ENCODE results near the gene ABHD12. TPM values are rescaled to one million over a fixed set of nuclear protein-coding genes. Genes with fewer than 3 reads are reported as not detected.

The ABHD12 gene
- total RNA-seq, 4 donors from 2014 or later, result 11.9 to 18.4 (median 13.8) TPM

DNA sequence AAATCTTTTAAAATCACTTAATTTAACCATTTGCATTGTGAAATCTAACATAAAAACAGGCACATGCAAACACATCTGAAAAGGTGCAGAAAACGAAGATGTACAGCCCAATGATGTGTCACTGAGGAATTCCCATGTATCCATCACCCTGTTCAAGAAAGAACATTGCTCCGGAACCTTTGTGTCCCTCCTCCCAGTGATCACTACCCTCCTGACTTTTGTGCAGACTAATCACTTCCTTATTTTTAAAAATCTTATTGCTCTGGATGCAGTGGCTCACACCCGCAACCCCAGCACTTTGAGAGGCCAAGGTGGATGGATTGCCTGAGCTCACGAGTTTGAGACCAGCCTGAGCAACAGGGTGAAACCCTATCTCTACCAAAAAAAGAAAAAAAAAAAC is 31.4 kb upstream of the ABHD12 start:
- no peaks in the 10 kb centered on the region for H3K9me3 ChIP-seq
- no peak for DNase-seq
- TF ChIP-seq POLR2A (IDR thresholded peaks at IDR 0.05), result no peak
- TF ChIP-seq, protein P1, sequence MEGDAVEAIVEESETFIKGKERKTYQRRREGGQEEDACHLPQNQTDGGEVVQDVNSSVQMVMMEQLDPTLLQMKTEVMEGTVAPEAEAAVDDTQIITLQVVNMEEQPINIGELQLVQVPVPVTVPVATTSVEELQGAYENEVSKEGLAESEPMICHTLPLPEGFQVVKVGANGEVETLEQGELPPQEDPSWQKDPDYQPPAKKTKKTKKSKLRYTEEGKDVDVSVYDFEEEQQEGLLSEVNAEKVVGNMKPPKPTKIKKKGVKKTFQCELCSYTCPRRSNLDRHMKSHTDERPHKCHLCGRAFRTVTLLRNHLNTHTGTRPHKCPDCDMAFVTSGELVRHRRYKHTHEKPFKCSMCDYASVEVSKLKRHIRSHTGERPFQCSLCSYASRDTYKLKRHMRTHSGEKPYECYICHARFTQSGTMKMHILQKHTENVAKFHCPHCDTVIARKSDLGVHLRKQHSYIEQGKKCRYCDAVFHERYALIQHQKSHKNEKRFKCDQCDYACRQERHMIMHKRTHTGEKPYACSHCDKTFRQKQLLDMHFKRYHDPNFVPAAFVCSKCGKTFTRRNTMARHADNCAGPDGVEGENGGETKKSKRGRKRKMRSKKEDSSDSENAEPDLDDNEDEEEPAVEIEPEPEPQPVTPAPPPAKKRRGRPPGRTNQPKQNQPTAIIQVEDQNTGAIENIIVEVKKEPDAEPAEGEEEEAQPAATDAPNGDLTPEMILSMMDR (IDR thresholded peaks at IDR 0.05 in 4 of 5, conservative IDR thresholded peaks at IDR 0.05 in 1 of 5), result no peak
- intact Hi-C loops (cut with DNase I; ENCODE audit: low total_unique reads) (no loop called here), in situ Hi-C loops (cut with MboI; ENCODE audit: low sequenced_read_pairs in 4 of 4) (no loop called here)
- H3K4me3 ChIP-seq, result no peak overlapping the region
- H3K36me3 ChIP-seq, result no peaks in the 10 kb centered on the region
- H3K27ac ChIP-seq, result no peak overlapping the region
- no peaks in the 10 kb centered on the region for H3K27me3 ChIP-seq
- no peaks in the 10 kb centered on the region for H3K4me1 ChIP-seq
- ATAC-seq, result no peak

DNA sequence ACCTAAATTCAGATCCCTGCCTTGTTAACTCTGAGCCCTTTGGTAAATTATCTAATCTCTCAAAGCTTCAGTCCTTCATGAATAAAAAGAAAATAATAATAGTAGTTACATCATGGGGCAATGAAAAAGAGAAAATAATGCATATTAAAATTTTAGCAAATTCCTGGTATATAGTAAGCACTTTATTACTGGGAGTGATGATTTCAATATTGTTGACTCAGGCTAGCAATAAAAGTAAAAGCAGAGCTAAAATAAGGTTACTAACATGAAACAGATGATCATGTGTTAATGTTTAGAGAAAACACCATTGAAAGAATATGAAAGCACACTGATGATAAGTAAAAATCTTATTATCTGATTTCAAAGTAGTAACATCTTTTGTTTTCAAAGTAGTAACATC is 30.5 kb upstream of the ABHD12 start:
- no peak overlapping the region for H3K4me3 ChIP-seq
- H3K4me1 ChIP-seq, result no peaks in the 10 kb centered on the region
- intact Hi-C loops (cut with DNase I; ENCODE audit: low total_unique reads), result no loop called here
- DNase-seq (no peak), ATAC-seq (no peak)
- H3K27me3 ChIP-seq, result no peaks in the 10 kb centered on the region
- no peak overlapping the region for H3K27ac ChIP-seq
- in situ Hi-C loops (cut with MboI; ENCODE audit: low sequenced_read_pairs in 4 of 4), result no loop called here
- no peak for TF ChIP-seq POLR2A (IDR thresholded peaks at IDR 0.05)
- TF ChIP-seq, protein P1 (IDR thresholded peaks at IDR 0.05 in 4 of 5, conservative IDR thresholded peaks at IDR 0.05 in 1 of 5), result no peak
- no peaks in the 10 kb centered on the region for H3K36me3 ChIP-seq
- no peaks in the 10 kb centered on the region for H3K9me3 ChIP-seq

DNA sequence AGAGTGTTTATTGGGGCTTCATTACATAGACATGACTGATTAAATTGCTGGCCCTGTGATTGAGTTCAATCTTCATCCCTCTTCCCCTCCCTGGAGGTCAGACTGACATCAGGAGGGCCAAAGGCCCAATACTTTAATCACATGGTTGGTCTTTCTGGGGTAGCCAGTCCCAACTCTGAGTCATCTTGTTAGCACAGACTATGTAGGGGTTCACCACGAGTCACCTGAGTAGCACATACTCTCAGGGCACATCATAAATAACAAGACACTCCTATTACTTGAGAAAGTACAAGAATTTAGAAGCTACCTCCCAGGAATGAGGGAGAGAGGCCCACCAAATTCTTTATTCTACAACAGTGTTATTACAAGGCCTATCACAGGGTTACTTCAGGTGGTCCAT is 28.1 kb upstream of the ABHD12 start:
- no peaks in the 10 kb centered on the region for H3K27me3 ChIP-seq
- TF ChIP-seq POLR2A (IDR thresholded peaks at IDR 0.05), result no peak
- TF ChIP-seq, protein P1 (IDR thresholded peaks at IDR 0.05 in 4 of 5, conservative IDR thresholded peaks at IDR 0.05 in 1 of 5), result no peak
- no peaks in the 10 kb centered on the region for H3K4me1 ChIP-seq
- H3K9me3 ChIP-seq, result no peaks in the 10 kb centered on the region
- in situ Hi-C loops (cut with MboI; ENCODE audit: low sequenced_read_pairs in 4 of 4) (no loop called here), intact Hi-C loops (cut with DNase I; ENCODE audit: low total_unique reads) (no loop called here)
- H3K36me3 ChIP-seq, result no peaks in the 10 kb centered on the region
- no peak overlapping the region for H3K27ac ChIP-seq
- ATAC-seq (no peak), DNase-seq (no peak)
- H3K4me3 ChIP-seq, result no peak overlapping the region

DNA sequence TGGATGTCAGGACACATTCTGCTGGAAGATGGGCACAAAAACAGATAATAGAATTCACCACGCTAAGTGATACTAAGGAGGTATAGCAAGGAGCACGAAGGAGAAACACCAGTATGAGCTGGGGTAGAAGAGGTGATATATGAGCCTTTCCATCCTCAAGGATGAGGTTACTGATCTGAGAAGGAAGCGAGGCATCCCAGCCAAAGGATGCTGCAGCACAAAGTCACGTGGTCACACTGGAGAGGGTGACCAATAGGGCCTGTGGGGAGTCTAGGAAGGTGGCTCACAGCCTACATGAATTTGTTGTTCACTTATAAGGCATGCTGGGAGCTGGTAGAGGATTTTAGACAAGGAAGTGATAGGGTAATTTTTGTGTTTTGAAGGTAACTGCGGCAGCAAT is 18.3 kb upstream of the ABHD12 start:
- H3K27me3 ChIP-seq, result no peaks in the 10 kb centered on the region
- DNase-seq (no peak), ATAC-seq (no peak)
- no peak overlapping the region for H3K27ac ChIP-seq
- TF ChIP-seq, protein P1 (IDR thresholded peaks at IDR 0.05 in 4 of 5, conservative IDR thresholded peaks at IDR 0.05 in 1 of 5), result no peak
- TF ChIP-seq POLR2A (IDR thresholded peaks at IDR 0.05), result no peak
- no peaks in the 10 kb centered on the region for H3K36me3 ChIP-seq
- H3K9me3 ChIP-seq, result no peaks in the 10 kb centered on the region
- in situ Hi-C loops (cut with MboI; ENCODE audit: low sequenced_read_pairs in 4 of 4) (loop anchor here in 1 of 4 donors (5.0 kb wide), 1 partner anchor 417 kb away; the partner anchor contains the start of gene APMAP), intact Hi-C loops (cut with DNase I; ENCODE audit: low total_unique reads) (no loop called here)
- H3K4me3 ChIP-seq, result no peak overlapping the region
- peaks cover 6 to 7% of the 10 kb centered on the region in 2 donors for H3K4me1 ChIP-seq

DNA sequence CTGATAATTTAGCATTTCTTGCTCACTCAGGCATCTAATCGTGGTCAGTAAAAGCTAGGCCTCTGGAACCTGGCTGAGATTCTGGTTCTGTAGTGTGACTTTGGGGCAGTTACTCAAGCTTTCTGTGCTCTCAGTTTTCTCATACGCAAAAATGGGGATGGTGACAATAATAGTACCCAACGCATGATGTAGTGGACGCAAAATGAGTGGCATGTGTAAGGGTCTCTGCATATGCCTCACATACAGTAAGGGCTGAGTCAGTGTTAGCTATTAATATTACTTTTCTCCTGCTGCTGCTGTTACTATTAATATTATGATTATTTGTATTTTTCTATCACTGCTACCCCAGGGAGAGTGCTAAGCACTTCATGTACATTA is 17.5 kb upstream of the ABHD12 start:
- intact Hi-C loops (cut with DNase I; ENCODE audit: low total_unique reads), result no loop called here
- no peak overlapping the region for H3K27ac ChIP-seq
- H3K27me3 ChIP-seq, result no peaks in the 10 kb centered on the region
- in situ Hi-C loops (cut with MboI; ENCODE audit: low sequenced_read_pairs in 4 of 4), result loop anchor here in 1 of 4 donors (5.0 kb wide), 1 partner anchor 416 kb away; the partner anchor contains the start of gene APMAP
- DNase-seq (no peak), ATAC-seq (no peak)
- H3K4me3 ChIP-seq, result peak overlapping the region; percentile 63 to 72 (median 68)
- no peaks in the 10 kb centered on the region for H3K36me3 ChIP-seq
- no peak for TF ChIP-seq POLR2A (IDR thresholded peaks at IDR 0.05)
- TF ChIP-seq, protein P1 (IDR thresholded peaks at IDR 0.05 in 4 of 5, conservative IDR thresholded peaks at IDR 0.05 in 1 of 5), result no peak
- H3K4me1 ChIP-seq, result peaks cover 6 to 7% of the 10 kb centered on the region in 2 donors
- H3K9me3 ChIP-seq, result no peaks in the 10 kb centered on the region
